ENCODE results near the gene TLN1. TPM values are rescaled to one million over a fixed set of nuclear protein-coding genes. Genes with fewer than 3 reads are reported as not detected.

The TLN1 gene
- total and polyA plus RNA-seq, 4 donors = 71.5 to 501 (median 262) TPM

GRCh38 chr9:35714123-35714522 is 17.9 kb downstream of the TLN1 start:
- WGBS, 2 donors = 93 to 94% methylated on average over 6 of the region's 6 CpGs
- DNase-seq (no peak), ATAC-seq (ENCODE audit: insufficient read depth, low FRiP score) (no peak)

DNA sequence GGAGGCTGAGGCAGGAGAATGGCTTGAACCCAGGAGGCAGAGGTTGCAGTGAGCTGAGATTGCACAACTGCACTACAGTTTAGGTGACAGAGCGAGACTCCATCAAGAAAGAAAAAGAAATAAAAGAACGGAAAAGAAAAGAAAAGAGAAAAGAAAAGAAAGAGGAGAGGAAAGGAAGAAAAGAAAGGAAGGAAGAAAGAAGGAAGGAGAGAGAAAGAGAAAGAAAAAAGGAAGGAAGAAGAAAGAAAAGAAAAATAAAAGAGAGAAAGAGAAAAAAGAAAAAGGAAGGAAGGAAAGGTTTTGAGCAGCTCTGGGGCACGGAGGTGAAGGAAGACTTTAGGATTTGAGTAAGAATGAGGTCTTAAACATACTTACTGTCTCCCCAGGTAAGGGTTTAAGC is 18.4 kb downstream of the TLN1 start:
- WGBS, 2 donors = 84 to 93% methylated on average over 3 of the region's 3 CpGs
- Histone ChIP-seq H3K27me3 (ENCODE audit: control insufficient read depth in 3 of 3, insufficient read depth in 3 of 3, low read length in 2 of 3) (no peaks in the 10 kb centered on the region), H3K27ac (ENCODE audit: low read depth in 1 of 2, low read length in 1 of 2) (no peak overlapping the region), H3K9ac (ENCODE audit: insufficient read depth in 1 of 2, low read length in 2 of 2) (no peak overlapping the region), H3K4me3 (no peak overlapping the region), H3K4me1 (ENCODE audit: control insufficient read depth in 5 of 5, insufficient read depth in 5 of 5, low read length in 5 of 5) (no peaks in the 10 kb centered on the region), H3K36me3 (ENCODE audit: control insufficient read depth in 4 of 4, insufficient read depth in 4 of 4, low read length in 4 of 4) (peaks cover 42 to 77% (median 66%) of the 10 kb centered on the region in 4 donors), H3K9me3 (ENCODE audit: control insufficient read depth in 4 of 4, insufficient read depth in 3 of 4, low read length in 3 of 4) (no peaks in the 10 kb centered on the region)
- no peak for TF ChIP-seq CTCF (IDR thresholded peaks at IDR 0.05; ENCODE audit: control extremely low read depth, extremely low read depth)
- DNase-seq (no peak), ATAC-seq (ENCODE audit: insufficient read depth, low FRiP score) (no peak)

More at GRCh38 chr9:35714123-35714522, 17.9 kb downstream of the TLN1 start:
- TF ChIP-seq CTCF (IDR thresholded peaks at IDR 0.05; ENCODE audit: control extremely low read depth, extremely low read depth) = no peak
- H3K9ac ChIP-seq (ENCODE audit: insufficient read depth in 1 of 2, low read length in 2 of 2) = no peak overlapping the region
- H3K4me3 ChIP-seq = no peak overlapping the region
- H3K36me3 ChIP-seq (ENCODE audit: control insufficient read depth in 4 of 4, insufficient read depth in 4 of 4, low read length in 4 of 4) = peaks cover 47 to 82% (median 69%) of the 10 kb centered on the region in 4 donors
- H3K9me3 ChIP-seq (ENCODE audit: control insufficient read depth in 4 of 4, insufficient read depth in 3 of 4, low read length in 3 of 4) = no peaks in the 10 kb centered on the region
- H3K27me3 ChIP-seq (ENCODE audit: control insufficient read depth in 3 of 3, insufficient read depth in 3 of 3, low read length in 2 of 3) = no peaks in the 10 kb centered on the region
- no peak overlapping the region for H3K27ac ChIP-seq (ENCODE audit: low read depth in 1 of 2, low read length in 1 of 2)
- no peaks in the 10 kb centered on the region for H3K4me1 ChIP-seq (ENCODE audit: control insufficient read depth in 5 of 5, insufficient read depth in 5 of 5, low read length in 5 of 5)

DNA sequence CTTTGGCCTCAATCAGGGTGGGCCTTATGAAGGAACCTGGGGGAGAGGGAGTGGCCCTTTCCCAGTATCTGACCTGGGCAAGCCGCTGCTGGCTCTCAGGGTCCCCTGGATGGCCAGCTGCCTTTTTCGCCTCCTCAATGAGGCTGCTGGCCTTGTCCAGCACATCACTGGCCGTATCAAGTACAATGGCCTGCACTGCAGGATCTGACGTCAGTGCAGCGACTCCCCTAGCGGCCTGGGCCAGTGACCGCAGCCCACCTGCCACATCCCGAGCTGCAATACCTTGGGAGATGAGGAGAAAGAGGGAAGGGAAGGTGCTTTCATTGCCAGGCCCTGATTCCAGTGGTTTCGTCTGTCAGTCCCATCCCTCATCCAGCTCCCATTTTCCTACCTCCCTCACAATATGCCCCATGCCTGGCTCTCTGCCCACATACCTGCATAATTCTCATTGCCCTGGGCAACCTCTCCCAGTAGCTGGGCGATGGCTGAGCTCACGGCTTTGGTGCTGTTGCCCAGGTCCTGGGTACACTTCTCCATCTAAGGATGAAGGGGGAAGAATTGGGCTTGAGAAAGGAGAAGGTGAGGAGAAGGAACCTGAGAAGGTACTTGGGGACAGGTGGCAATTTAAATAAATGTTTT is 19.1 kb downstream of the TLN1 start:
- H3K27me3 ChIP-seq (ENCODE audit: control insufficient read depth in 3 of 3, insufficient read depth in 3 of 3, low read length in 2 of 3) = no peaks in the 10 kb centered on the region
- no peak overlapping the region for H3K27ac ChIP-seq (ENCODE audit: low read depth in 1 of 2, low read length in 1 of 2)
- no peak overlapping the region for H3K4me3 ChIP-seq
- WGBS, 2 donors = 95 to 97% methylated on average over 11 of the region's 11 CpGs
- no peaks in the 10 kb centered on the region for H3K4me1 ChIP-seq (ENCODE audit: control insufficient read depth in 5 of 5, insufficient read depth in 5 of 5, low read length in 5 of 5)
- no peak overlapping the region for H3K9ac ChIP-seq (ENCODE audit: insufficient read depth in 1 of 2, low read length in 2 of 2)
- H3K9me3 ChIP-seq (ENCODE audit: control insufficient read depth in 4 of 4, insufficient read depth in 3 of 4, low read length in 3 of 4) = no peaks in the 10 kb centered on the region
- ATAC-seq (ENCODE audit: insufficient read depth, low FRiP score) (no peak), DNase-seq (no peak)
- H3K36me3 ChIP-seq (ENCODE audit: control insufficient read depth in 4 of 4, insufficient read depth in 4 of 4, low read length in 4 of 4) = peaks cover 36 to 75% (median 67%) of the 10 kb centered on the region in 4 donors
- TF ChIP-seq CTCF (IDR thresholded peaks at IDR 0.05; ENCODE audit: control extremely low read depth, extremely low read depth) = no peak
